HL-60/S4 (cell line): ENCODE measurements around the gene CYP26A1.
"Not testable (repeated sequence)": the region's sequence is repeated elsewhere in the genome, so short reads cannot be mapped to it uniquely, and the experiment has no call there.

ENCODE experiments used
- in situ Hi-C: fragments of 300-500 bp; cut with MboI; formaldehyde crosslinking; loops from 2 replicates; pipeline ENCODE4 v1.14.3; 2022; ENCODE audit warnings: low sequenced_read_pairs

CYP26A1 gene

GRCh38 chr10:93077860-93078337 is 4.2 kb downstream of the CYP26A1 start:
- in situ Hi-C loops: loop anchor here (25.0 kb wide), 1 partner anchor 409 kb away; the partner anchor contains the start of genes CEP55 and MYOF

- in situ Hi-C loops: loop anchor here (10.0 to 25.0 kb wide), 2 partner anchors 275 to 407 kb away; partner anchors contain the start of genes CEP55 and MYOF
Measured at GRCh38 chr10:93079663-93080349, 6.1 kb downstream of the CYP26A1 start.

GRCh38 chr10:93080350-93081046 is 6.8 kb downstream of the CYP26A1 start:
- in situ Hi-C loops: loop anchor here (10.0 to 25.0 kb wide), 2 partner anchors 274 to 407 kb away; partner anchors contain the start of genes CEP55 and MYOF

GRCh38 chr10:93081318-93081717 is 7.6 kb downstream of the CYP26A1 start:
- in situ Hi-C loops: loop anchor here (10.0 to 25.0 kb wide), 2 partner anchors 273 to 406 kb away; partner anchors contain the start of genes CEP55 and MYOF

DNA sequence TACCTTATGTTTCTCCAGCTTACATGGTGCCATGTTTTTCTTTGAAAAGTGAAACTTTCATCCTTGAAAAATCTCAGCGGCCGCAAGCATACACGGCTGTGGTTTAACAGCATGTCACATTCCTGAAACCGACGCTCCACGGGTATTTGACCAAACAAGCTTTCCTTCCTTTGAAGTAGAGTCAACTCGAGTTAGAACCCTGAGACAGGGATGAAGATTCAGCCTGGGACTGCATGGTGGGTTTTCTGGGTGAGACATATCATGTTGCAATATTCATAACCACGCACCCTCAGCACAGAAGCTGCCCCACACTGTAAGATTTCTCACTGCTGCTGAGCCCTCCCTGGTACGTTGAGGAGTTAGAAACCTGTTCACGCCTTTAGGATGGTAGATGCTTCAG is 8.1 kb downstream of the CYP26A1 start:
- in situ Hi-C loops: loop anchor here (10.0 to 25.0 kb wide), 2 partner anchors 273 to 405 kb away; partner anchors contain the start of genes CEP55 and MYOF

GRCh38 chr10:93083743-93084539 is 10.2 kb downstream of the CYP26A1 start:
- in situ Hi-C loops: loop anchor here (10.0 to 25.0 kb wide), 2 partner anchors 271 to 403 kb away; partner anchors contain the start of genes CEP55 and MYOF

DNA sequence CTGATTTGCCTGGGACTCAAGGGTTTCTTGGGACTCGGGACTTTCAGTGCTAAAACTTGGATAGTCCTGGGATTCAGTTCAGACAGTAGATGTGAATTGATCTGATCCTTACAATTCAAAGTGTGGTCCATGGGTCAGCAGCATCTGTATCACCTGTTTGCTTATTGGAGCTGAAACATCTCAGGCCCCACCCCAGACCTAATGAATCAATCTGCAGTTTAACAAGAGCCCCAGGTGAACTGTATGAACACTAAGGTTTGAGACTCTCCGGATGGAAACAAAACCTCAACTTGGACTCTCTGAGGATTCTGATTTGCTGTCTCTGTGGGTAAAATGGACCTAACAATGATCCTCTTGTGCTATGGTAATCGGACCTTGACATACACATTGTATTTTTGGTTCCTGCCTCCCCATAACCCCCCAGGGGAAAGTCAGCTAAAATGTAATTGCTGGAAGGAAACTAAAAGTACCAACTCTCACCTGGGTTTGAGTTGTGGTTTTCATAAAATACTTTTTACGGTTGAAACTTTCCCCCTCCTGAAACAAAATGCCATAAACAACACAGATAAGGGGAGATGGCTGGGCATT is 11.7 kb downstream of the CYP26A1 start:
- in situ Hi-C loops: loop anchor here (10.0 to 25.0 kb wide), 2 partner anchors 269 to 402 kb away; partner anchors contain the start of genes CEP55 and MYOF

DNA sequence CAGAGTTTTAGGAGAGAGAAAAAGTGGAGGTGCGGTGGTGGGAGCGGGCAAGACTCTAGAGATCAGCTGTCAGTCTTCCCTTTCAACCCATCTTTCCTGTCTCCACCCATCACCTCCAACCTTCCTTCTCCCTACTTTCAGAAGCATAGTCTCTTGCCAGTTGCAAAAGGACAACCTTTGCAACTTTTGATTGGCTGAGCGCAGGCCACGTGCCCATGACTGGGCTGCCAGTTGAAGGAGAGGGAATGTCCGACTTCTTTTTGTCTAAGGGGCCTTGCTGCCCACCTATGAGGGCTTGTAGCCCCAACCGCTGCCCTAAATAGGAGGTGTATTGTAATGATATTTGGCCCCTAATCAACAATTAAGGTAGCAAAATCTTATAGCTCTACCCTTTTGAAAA is 12.6 kb downstream of the CYP26A1 start:
- in situ Hi-C loops: loop anchor here (10.0 to 25.0 kb wide), 2 partner anchors 269 to 401 kb away; partner anchors contain the start of genes CEP55 and MYOF

- in situ Hi-C loops: loop anchor here (10.0 to 25.0 kb wide), 2 partner anchors 267 to 399 kb away; partner anchors contain the start of genes CEP55 and MYOF
Measured at GRCh38 chr10:93087846-93088245, 14.2 kb downstream of the CYP26A1 start.

DNA sequence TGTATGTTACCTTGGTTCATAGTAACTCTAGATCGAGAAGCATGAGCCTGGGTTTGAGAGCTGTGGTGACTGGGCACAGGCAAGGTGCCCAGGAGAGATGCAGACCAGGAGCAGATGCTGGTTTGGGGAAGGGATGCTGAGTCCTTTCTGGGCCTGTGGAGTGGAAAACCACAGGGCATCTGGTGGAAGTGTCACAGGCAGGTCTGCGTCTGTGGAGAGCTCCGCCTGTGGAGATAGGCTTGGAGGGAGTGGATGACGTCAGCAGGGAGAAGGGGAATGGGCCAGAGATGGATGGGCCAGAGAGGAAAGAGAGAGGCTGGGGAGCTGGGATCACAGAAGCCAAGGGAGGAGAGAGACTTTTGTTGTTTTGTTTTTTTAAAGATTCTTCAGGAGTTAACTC is 14.8 kb downstream of the CYP26A1 start:
- in situ Hi-C loops: loop anchor here (10.0 to 25.0 kb wide), 2 partner anchors 266 to 399 kb away; partner anchors contain the start of genes CEP55 and MYOF

- in situ Hi-C loops: loop anchor here (25.0 kb wide), 1 partner anchor 397 kb away; the partner anchor contains the start of genes CEP55 and MYOF
Measured at GRCh38 chr10:93090619-93091018, 16.9 kb downstream of the CYP26A1 start.

GRCh38 chr10:93091960-93092359 is 18.3 kb downstream of the CYP26A1 start:
- in situ Hi-C loops: loop anchor here (25.0 kb wide), 1 partner anchor 395 kb away; the partner anchor contains the start of genes CEP55 and MYOF

GRCh38 chr10:93095225-93095624 is 21.5 kb downstream of the CYP26A1 start:
- in situ Hi-C loops: loop anchor here (25.0 kb wide), 1 partner anchor 392 kb away; the partner anchor contains the start of genes CEP55 and MYOF

DNA sequence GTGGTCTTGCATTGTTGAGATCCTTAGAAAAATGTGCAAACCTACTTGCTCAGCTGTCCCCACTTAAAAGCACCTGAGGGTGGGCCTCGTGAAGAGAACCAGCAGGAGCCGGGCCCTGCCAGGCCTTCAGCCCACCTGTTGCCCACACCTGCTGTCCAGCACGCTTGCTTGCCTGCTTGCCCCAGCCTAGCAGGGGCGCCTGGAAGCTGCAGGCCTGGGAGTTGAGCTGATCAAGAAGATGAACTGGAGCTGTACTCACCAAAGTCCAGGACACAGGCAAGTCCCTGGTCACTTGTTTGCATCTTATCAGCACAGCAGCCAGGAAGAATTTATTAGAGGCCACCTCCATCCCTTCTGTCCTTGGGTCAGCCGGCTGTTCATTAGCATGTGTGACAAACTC is 23.2 kb downstream of the CYP26A1 start:
- in situ Hi-C loops: loop anchor here (25.0 kb wide), 1 partner anchor 390 kb away; the partner anchor contains the start of genes CEP55 and MYOF

- in situ Hi-C loops: loop anchor here (25.0 kb wide), 1 partner anchor 390 kb away; the partner anchor contains the start of genes CEP55 and MYOF
Measured at GRCh38 chr10:93097386-93097785, 23.7 kb downstream of the CYP26A1 start.

- in situ Hi-C loops: loop anchor here (25.0 kb wide), 1 partner anchor 388 kb away; the partner anchor contains the start of genes CEP55 and MYOF
Measured at GRCh38 chr10:93098816-93099215, 25.1 kb downstream of the CYP26A1 start.

- in situ Hi-C loops: loop anchor here (25.0 kb wide), 1 partner anchor 388 kb away; the partner anchor contains the start of genes CEP55 and MYOF
Measured at GRCh38 chr10:93099670-93100069, 26.0 kb downstream of the CYP26A1 start.

DNA sequence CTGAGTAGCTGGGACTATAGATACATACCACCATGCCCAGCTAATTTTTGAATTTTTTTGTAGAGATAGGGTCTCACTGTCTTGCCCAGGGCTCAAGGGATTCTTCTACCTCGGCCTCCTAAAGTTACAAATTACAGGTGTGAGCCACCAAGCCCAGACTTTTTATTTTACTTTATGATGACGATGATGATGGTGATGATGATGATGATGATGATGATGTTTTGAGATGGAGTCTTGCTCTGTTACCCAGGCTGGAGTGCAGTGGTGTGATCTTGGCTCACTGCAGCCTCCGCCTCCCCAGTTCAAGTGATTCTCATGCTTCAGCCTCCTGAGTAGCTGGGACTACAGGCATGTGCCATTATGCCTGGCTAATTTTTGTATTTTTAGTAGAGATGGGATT is 27.5 kb downstream of the CYP26A1 start:
- in situ Hi-C loops: not testable (repeated sequence)

GRCh38 chr10:93103953-93104352 is 30.3 kb downstream of the CYP26A1 start:
- in situ Hi-C loops: no loop called here
